ENCODE data around the gene SH3RF3.

The SH3RF3 gene

GRCh38 chr2:109185821-109186570 lies 57.0 kb downstream of the SH3RF3 start:
- Histone ChIP-seq H3K9me3 (replicated peaks in 1 of 11) (peaks cover 4 to 12% (median 8%) of the 10 kb centered on the region in 11 experiments; a peak in 15 of 22 replicates), H4K20me1 (peaks cover 55 to 100% (median 98%) of the 10 kb centered on the region in 11 experiments; a peak in 21 of 22 replicates), H3K4me3 (no peak overlapping the region), H3K36me3 (peaks cover 0 to 54% (median 21%) of the 10 kb centered on the region in 11 experiments; a peak in 19 of 22 replicates), H3K4me1 (peaks cover 0 to 39% (median 28%) of the 10 kb centered on the region in 10 experiments; a peak in 18 of 20 replicates), H3K27ac (no peak overlapping the region), H3K4me2 (no peak overlapping the region), H3K9ac (no peak overlapping the region), H3K27me3 (no peaks in the 10 kb centered on the region)
- TF ChIP-seq Cebpa-rat (IDR thresholded peaks at IDR 0.05): no peak

GRCh38 chr2:109186656-109187250 lies 57.7 kb downstream of the SH3RF3 start:
- Histone ChIP-seq H3K36me3 (peaks cover 0 to 46% (median 13%) of the 10 kb centered on the region in 11 experiments; a peak in 15 of 22 replicates), H3K27me3 (no peaks in the 10 kb centered on the region), H3K9me3 (replicated peaks in 1 of 11) (peaks cover 0 to 6% (median under 1%) of the 10 kb centered on the region in 11 experiments; a peak in 7 of 22 replicates), H3K4me1 (peaks cover 3 to 47% (median 35%) of the 10 kb centered on the region in 10 experiments), H3K4me3 (no peak overlapping the region), H3K9ac (no peak overlapping the region), H3K4me2 (no peak overlapping the region), H3K27ac (no peak overlapping the region), H4K20me1 (peaks cover 62 to 100% (median 100%) of the 10 kb centered on the region in 11 experiments; a peak in 21 of 22 replicates)
- no peak for TF ChIP-seq Cebpa-rat (IDR thresholded peaks at IDR 0.05)

- Histone ChIP-seq H3K4me2 (peak overlapping the region in 1 of 11 experiments; percentile 14; a peak in 2 of 22 replicates), H3K36me3 (peaks cover 0 to 39% (median 2%) of the 10 kb centered on the region in 11 experiments; a peak in 4 of 22 replicates), H3K27ac (no peak overlapping the region), H3K4me3 (no peak overlapping the region), H3K27me3 (no peaks in the 10 kb centered on the region; a peak in 1 of 22 replicates), H3K9ac (no peak overlapping the region), H4K20me1 (peaks cover 68 to 100% (median 100%) of the 10 kb centered on the region in 11 experiments; a peak in 21 of 22 replicates), H3K4me1 (peaks cover 14 to 58% (median 46%) of the 10 kb centered on the region in 10 experiments), H3K9me3 (replicated peaks in 1 of 11) (no peaks in the 10 kb centered on the region)
- no peak for TF ChIP-seq Cebpa-rat (IDR thresholded peaks at IDR 0.05)
Observed at GRCh38 chr2:109187711-109188495, 58.9 kb downstream of the SH3RF3 start.

DNA sequence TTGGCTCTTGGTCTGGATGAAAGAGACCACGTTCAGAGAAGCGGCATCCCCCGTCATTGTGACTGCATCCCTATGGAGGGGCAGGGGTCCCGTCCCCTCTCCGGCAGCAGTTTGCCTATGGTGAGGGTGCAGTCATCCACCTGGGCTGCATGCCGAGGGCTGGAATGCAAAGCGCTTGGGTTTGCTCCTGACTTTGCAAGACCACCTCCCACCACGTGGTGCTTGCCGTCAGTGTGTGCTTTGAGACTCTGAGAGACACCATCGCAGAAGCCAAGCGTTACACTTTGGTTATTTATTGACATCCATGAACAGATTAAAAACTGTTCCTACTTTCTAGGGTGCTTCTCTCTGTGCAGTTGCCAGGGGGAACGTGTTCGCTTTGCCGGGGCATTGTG lies 59.5 kb downstream of the SH3RF3 start:
- Histone ChIP-seq H3K4me1 (peaks cover 18 to 63% (median 50%) of the 10 kb centered on the region in 10 experiments), H3K4me3 (no peak overlapping the region), H3K9ac (no peak overlapping the region), H4K20me1 (peaks cover 74 to 100% (median 100%) of the 10 kb centered on the region in 11 experiments; a peak in 21 of 22 replicates), H3K4me2 (no peak overlapping the region), H3K27ac (no peak overlapping the region), H3K36me3 (peaks cover 0 to 39% (median 0%) of the 10 kb centered on the region in 11 experiments; a peak in 4 of 22 replicates), H3K9me3 (replicated peaks in 1 of 11) (no peaks in the 10 kb centered on the region), H3K27me3 (no peaks in the 10 kb centered on the region; a peak in 2 of 22 replicates)
- TF ChIP-seq Cebpa-rat (IDR thresholded peaks at IDR 0.05): no peak

- H3K9me3 ChIP-seq (replicated peaks in 1 of 11): no peaks in the 10 kb centered on the region
- H3K27ac ChIP-seq: no peak overlapping the region
Observed at GRCh38 chr2:109188898-109189297, 59.9 kb downstream of the SH3RF3 start.

DNA sequence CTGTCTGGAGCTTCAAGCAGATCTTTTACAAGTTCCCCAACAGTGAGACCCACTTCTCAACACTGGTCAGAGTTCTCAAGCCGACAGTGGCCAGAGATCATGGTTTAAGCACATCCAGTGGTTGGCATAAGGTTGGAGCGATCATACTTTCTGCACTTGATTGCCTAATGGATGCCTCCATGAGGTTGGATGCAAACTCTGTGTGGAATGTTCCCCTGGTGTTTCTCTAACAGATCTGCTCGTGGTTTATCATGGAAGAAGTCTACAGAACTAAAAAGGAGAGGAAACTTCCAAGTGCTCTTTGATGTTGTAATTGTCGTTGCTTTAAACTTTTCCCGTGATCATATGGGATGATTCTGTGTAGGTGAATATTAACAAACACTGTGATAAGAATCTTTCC lies 60.7 kb downstream of the SH3RF3 start:
- no peak overlapping the region for H3K9ac ChIP-seq
- H3K27me3 ChIP-seq: peaks cover 0 to 11% (median 0%) of the 10 kb centered on the region in 11 experiments; a peak in 5 of 22 replicates
- peaks cover 27 to 63% (median 52%) of the 10 kb centered on the region in 10 experiments for H3K4me1 ChIP-seq
- no peak overlapping the region for H3K4me3 ChIP-seq
- no peaks in the 10 kb centered on the region for H3K9me3 ChIP-seq (replicated peaks in 1 of 11)
- peaks cover 0 to 39% (median 0%) of the 10 kb centered on the region in 11 experiments; a peak in 4 of 22 replicates for H3K36me3 ChIP-seq
- H4K20me1 ChIP-seq: peaks cover 76 to 100% (median 100%) of the 10 kb centered on the region in 11 experiments; a peak in 21 of 22 replicates
- no peak overlapping the region for H3K4me2 ChIP-seq
- TF ChIP-seq Cebpa-rat (IDR thresholded peaks at IDR 0.05): 0 out of 22 replicates have a peak, but pooled peaks of 2 of the 11 experiments have one; percentile 5 to 8
- H3K27ac ChIP-seq: no peak overlapping the region

More at GRCh38 chr2:109188898-109189297, 59.9 kb downstream of the SH3RF3 start:
- Histone ChIP-seq H4K20me1 (peaks cover 74 to 100% (median 100%) of the 10 kb centered on the region in 11 experiments; a peak in 21 of 22 replicates), H3K27me3 (peaks cover 0 to 2% (median 0%) of the 10 kb centered on the region in 11 experiments; a peak in 3 of 22 replicates), H3K4me3 (no peak overlapping the region), H3K4me2 (no peak overlapping the region), H3K36me3 (peaks cover 0 to 39% (median 0%) of the 10 kb centered on the region in 11 experiments; a peak in 4 of 22 replicates), H3K9ac (no peak overlapping the region), H3K4me1 (peaks cover 18 to 63% (median 50%) of the 10 kb centered on the region in 10 experiments)
- no peak for TF ChIP-seq Cebpa-rat (IDR thresholded peaks at IDR 0.05)

GRCh38 chr2:109193807-109194619 lies 65.0 kb downstream of the SH3RF3 start:
- peaks cover 61 to 86% (median 78%) of the 10 kb centered on the region in 10 experiments for H3K4me1 ChIP-seq

More at GRCh38 chr2:109193807-109194619, 65.0 kb downstream of the SH3RF3 start:
- Histone ChIP-seq H3K27ac (no peak overlapping the region), H3K4me2 (peak overlapping the region; percentile 67 to 87 (median 79)), H3K36me3 (peaks cover 0 to 14% (median 0%) of the 10 kb centered on the region in 11 experiments; a peak in 3 of 22 replicates), H3K9me3 (replicated peaks in 1 of 11) (no peaks in the 10 kb centered on the region), H3K4me3 (no peak overlapping the region), H3K9ac (no peak overlapping the region), H3K27me3 (peaks cover 0 to 17% (median 0%) of the 10 kb centered on the region in 11 experiments; a peak in 7 of 22 replicates), H4K20me1 (peaks cover 76 to 100% (median 100%) of the 10 kb centered on the region in 11 experiments; a peak in 21 of 22 replicates)
- no peak for TF ChIP-seq Cebpa-rat (IDR thresholded peaks at IDR 0.05)

Measured in BLaER1 treated with 17β-estradiol and CSF1 and Interleukin-3, amounts not matched to agents 10 nM and 100 nM (cell line).